H1 (cell line): ENCODE results near the gene PIK3R1.

Source experiments
- CREB1 ChIP-seq: IDR thresholded peaks from 2 replicates; pipeline ENCODE4 v1.6.1; 2012; ENCODE audit warnings: inconsistent platforms
- MAFK ChIP-seq: IDR thresholded peaks from 2 replicates; pipeline ENCODE4 v1.6.1; 2012; ENCODE audit warnings: low read depth, mild to moderate bottlenecking, improper control_type of control experiment, low read length
- POLR2A ChIP-seq, 2 experiments: IDR thresholded peaks; 1 replicate in 1 of 2; 2 replicates in 1 of 2; pipeline ENCODE4 v1.6.1; 2011; ENCODE audit warnings: low read depth in 2 of 2, low read length in 2 of 2, mild to moderate bottlenecking in 2 of 2; ENCODE audit errors: control extremely low read depth in 1 of 2
- POLR2AphosphoS5 ChIP-seq: IDR thresholded peaks from 2 replicates; pipeline ENCODE4 v1.6.1; 2011; ENCODE audit warnings: low read depth, low read length
- SRF ChIP-seq: IDR thresholded peaks from 2 replicates; pipeline ENCODE4 v1.6.1; 2011; ENCODE audit warnings: mild to moderate bottlenecking, low read depth, low read length, moderate library complexity
- TAF1 ChIP-seq: IDR thresholded peaks from 2 replicates; pipeline ENCODE4 v1.6.1; 2011; ENCODE audit warnings: mild to moderate bottlenecking, low read depth, low read length
- TF ChIP-seq, protein P1 (sequence below): IDR thresholded peaks from 2 replicates; pipeline ENCODE4 v1.6.1; 2012; ENCODE audit warnings: inconsistent platforms
- TF ChIP-seq, protein P2 (sequence below), 3 experiments: IDR thresholded peaks; 1 replicate in 2 of 3; 2 replicates in 1 of 3; pipeline versions ENCODE4 v1.5.1 to v1.6.1; 2011; ENCODE audit warnings: low read length in 3 of 3, mild to moderate bottlenecking in 3 of 3, inconsistent platforms in 2 of 3, low read depth in 1 of 3, moderate library complexity in 1 of 3; ENCODE audit not compliant: insufficient read depth in 1 of 3; ENCODE audit errors: control extremely low read depth in 1 of 3

DNA sequence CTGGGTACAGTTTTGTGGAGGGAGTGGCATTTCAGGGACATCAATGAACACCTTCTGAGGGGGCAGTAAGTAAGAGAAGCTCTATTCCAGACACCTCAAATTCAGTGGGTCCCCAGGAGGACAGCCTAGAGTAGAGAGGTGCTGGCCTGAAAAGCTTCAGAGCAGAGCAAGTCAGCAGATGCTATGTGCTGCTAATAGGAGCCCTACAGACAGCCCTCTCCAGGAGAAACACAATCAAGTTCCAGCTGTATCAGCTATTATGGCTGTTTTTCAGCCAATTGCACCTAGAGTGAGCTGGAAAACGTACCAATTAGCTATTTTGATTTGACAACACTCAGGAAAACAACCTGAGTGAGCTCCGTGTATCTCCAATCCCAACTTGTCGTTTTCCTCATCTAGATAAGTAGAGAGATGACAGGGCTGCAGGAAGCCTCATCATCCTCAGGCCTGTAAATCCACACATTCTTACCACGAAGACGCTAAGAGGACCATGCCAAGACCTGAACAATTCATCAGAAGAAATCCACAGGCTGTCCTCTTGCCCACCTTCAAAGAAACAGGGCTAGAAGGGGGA is 104.9 kb downstream of the PIK3R1 start:
- no peak for TF ChIP-seq POLR2A (IDR thresholded peaks at IDR 0.05; ENCODE audit: control extremely low read depth in 1 of 2, low read depth in 2 of 2, low read length in 2 of 2)
- no peak for TF ChIP-seq POLR2AphosphoS5
- TF ChIP-seq, protein P1, sequence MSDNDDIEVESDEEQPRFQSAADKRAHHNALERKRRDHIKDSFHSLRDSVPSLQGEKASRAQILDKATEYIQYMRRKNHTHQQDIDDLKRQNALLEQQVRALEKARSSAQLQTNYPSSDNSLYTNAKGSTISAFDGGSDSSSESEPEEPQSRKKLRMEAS: no peak
- TF ChIP-seq MAFK: no peak
- TF ChIP-seq CREB1: no peak
- TF ChIP-seq TAF1: no peak
- TF ChIP-seq, protein P2, sequence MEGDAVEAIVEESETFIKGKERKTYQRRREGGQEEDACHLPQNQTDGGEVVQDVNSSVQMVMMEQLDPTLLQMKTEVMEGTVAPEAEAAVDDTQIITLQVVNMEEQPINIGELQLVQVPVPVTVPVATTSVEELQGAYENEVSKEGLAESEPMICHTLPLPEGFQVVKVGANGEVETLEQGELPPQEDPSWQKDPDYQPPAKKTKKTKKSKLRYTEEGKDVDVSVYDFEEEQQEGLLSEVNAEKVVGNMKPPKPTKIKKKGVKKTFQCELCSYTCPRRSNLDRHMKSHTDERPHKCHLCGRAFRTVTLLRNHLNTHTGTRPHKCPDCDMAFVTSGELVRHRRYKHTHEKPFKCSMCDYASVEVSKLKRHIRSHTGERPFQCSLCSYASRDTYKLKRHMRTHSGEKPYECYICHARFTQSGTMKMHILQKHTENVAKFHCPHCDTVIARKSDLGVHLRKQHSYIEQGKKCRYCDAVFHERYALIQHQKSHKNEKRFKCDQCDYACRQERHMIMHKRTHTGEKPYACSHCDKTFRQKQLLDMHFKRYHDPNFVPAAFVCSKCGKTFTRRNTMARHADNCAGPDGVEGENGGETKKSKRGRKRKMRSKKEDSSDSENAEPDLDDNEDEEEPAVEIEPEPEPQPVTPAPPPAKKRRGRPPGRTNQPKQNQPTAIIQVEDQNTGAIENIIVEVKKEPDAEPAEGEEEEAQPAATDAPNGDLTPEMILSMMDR (IDR thresholded peaks at IDR 0.05; ENCODE audit: control extremely low read depth in 1 of 3, insufficient read depth in 1 of 3, low read depth in 1 of 3, low read length in 3 of 3): no peak
- TF ChIP-seq SRF: no peak
